ENCODE results near the gene GKN1.

GKN1 gene

DNA sequence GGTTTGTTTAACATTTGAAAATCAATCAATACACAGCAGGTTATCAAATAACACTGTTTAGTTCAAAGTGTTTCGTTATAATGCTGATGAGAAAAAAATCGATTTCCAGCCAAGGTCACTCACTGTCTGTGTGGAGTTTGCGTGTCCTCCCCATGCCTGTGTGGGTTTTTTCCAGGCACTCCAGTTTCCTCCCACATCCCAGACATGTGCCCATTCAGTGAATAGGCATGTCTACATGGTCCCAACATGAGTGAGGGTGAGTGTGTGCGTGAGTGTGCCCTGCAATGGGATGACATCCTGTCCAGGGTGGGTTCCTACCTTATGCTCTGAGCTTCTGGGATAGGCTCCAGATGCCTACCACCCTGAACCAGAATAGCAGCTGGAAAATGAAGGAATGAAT is 13.1 kb upstream of the GKN1 start:
- DNase-seq (ENCODE audit: low read depth in 2 of 2) = no peak

DNA sequence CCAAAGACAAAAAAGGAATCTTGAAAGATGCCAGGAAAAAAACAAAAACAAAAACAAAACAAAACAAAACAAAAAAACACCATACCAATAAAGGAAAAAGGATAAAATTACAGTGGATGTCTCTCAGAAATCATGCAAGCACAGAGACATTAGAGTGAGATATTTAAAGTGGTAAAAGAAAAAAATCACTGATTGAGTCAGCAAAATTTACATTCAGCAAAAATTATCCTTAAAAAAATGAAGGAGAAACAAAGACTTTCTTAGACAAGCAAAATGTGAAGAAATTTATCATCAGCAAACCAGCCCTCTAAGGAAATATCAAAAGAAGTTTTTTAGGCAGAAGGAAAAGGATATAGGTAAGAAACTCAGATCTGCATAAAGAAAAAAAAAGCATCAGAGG is 10.2 kb upstream of the GKN1 start:
- DNase-seq (ENCODE audit: low read depth in 2 of 2) = no peak

DNA sequence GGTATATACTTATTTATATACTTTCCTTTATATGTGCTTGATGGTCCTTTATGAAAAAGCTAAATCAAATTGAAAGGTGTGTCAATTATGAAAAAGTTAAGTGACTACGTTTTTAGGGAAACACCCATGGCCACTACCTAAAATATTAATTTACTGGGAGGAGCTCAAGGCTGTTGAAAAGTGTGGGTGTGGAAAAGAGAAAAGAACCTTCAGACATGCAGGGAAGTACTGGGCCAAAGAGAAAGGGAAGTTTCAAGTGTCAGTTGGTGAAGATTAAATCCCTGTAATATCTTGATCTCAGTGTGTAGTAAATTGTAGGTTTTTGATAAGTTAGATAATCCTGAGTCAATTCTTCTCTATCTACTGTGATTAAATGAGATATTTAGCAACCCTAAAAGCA is 6.2 kb upstream of the GKN1 start:
- DNase-seq (ENCODE audit: low read depth in 2 of 2) = no peak

DNA sequence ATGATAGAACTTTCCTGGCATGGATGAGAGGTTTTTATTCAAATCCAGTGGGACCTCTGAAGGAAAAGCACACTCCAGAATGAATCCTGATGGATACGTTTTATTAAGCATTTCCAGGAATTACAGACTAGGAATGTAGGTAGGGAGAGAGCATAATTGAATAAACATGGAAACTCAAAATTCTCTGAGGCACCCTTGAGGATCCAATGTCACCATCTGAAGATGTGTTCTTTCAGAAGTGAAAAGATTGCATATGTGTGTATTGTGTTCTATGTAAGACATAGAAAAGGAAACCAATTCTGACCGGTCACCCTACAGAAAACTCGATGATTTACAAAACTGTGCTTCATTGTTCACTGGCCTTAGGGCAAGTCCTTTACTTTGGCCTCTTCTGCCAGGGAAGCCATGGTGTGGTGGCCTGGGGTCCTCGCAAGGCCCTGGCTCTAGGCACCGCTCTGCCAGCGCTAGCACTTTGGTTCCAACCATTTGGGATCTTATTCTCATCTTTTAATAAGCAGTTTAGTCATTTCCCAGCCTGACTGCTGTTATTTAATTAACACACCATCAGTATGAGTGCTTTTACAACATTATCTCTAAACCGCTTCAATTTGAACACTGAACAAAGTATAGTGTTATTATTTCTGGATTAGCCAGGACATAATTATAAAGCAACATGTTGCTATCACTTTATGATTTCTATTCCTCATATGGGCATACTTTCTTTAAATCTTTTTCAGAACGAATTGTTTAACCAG is 4.5 kb upstream of the GKN1 start:
- no peak for DNase-seq (ENCODE audit: low read depth in 2 of 2)

DNA sequence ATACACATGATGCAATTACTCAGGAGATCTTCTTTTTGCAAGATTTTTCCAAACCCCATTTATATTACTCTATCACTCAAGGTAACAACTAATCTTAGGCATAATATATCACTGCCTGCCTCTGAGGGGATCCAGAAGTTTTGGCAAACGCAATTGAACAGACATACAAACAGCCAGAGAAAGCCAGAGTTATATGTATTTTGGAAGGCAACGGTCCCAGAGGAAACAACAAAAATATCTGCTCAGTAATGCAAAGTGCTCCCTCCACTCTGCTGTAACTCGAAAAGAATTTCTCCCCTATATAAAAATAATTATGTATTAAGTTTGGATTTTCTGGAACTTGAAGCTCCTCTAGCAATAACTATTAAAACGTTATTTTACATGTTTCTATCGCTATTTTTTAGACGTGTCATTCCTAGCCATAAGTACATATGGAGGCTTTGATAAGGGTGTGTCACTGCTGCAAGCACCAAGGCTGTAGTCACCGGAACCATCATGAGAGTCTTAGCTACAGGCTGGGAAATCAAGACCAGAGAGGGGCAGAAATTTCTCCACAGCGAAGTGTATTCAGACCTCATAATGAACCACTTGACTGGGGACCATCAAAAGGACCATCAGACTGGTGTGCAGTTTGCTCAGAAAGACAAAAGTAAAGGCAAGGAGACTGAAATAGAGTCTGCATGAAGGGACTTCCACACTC is 3.7 kb upstream of the GKN1 start:
- DNase-seq (ENCODE audit: low read depth in 2 of 2) = no peak

DNA sequence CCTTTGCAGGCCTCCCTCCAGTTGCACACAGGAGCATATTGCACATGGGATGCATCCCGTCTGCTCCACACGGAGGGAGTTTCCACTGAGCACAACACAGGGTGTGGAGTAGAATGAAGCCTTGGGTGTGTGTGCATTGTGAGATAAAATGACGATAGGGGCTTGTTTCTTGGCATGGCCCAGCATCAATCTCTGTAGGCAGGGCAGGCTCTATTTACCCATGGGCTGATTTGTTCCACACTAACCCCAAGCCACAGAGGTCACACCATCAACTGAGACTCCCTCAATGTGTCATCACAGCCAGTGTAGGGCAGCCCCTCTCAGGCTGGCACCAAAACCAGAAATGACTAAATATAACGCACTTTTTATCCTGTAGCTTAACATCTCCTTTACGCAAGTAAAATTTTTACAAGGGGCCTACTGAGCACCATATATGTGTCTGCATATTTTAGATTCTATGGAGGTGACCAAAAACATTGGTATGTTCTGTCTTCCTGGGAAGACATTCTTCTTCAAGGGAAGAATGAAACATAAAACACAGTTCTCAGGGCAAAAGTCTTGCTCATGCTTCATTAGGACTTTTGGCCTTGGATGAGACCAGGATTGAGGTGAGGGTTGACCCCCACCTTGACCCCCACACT is 2.7 kb upstream of the GKN1 start:
- no peak for DNase-seq (ENCODE audit: low read depth in 2 of 2)

DNA sequence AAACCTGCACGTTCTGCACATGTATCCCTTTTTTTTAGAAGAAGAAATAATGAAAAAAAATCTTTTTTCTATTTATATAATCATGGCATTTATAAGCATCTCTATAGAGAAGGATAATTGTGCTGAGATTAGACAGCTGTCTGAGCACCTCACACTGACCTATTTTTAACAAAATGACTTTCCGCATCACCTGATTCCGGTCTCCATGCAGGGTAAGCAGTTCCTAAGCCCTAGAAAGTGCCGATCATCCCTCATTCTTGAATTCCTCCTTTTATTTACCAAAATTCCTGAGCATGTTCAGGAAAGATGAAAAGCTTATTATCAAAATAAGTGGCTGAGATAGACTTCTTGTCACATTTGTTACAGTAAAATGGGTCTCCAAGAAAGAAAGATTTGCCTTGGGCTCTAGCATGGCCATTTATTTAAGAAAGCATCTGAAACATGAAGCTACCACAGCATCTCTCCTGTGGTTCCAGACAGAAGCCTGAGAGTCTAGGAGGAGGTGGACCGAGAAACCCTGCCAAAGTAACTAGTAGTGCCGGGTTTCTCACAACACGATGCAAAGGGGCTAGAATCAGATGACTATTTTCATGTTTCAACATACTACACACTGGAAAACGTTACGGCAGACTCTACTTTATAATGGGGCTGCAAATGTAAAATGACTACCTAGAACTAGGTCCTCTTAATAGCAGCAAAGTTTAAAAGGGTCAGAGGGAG is 670 bp downstream of the GKN1 start:
- no peak for DNase-seq (ENCODE audit: low read depth in 2 of 2)

DNA sequence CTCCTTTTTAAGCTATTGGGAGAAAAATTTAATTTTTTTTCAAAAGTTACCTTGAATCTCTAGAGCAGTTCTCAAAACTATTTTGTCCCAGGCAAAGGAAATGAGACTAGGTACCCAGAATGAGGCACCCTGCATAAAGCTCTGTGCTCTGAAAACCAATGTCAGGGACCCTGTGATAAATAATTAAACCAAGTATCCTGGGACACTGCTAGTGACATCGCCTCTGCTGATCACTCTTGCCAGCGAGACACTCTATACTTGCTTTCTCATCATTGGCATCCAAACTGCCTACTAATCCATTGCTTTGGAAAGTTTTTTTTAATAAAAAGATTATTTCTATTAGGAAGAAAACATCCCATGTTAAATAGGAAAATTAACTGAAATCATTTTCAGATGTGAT is 1.4 kb downstream of the GKN1 start:
- DNase-seq (ENCODE audit: low read depth in 2 of 2) = no peak

DNA sequence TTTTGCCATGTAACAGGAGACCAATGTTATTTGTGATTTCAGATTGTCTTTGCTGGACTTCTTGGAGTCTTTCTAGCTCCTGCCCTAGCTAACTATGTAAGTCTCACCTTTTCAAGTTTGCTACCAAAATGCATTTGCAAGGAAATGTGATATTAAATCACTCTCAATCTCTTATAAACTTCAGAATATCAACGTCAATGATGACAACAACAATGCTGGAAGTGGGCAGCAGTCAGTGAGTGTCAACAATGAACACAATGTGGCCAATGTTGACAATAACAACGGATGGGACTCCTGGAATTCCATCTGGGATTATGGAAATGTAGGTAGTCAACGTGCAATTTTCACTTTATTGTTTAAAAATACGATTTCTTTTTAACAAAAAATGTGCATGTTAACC is 3.0 kb downstream of the GKN1 start:
- no peak for DNase-seq (ENCODE audit: low read depth in 2 of 2)

DNA sequence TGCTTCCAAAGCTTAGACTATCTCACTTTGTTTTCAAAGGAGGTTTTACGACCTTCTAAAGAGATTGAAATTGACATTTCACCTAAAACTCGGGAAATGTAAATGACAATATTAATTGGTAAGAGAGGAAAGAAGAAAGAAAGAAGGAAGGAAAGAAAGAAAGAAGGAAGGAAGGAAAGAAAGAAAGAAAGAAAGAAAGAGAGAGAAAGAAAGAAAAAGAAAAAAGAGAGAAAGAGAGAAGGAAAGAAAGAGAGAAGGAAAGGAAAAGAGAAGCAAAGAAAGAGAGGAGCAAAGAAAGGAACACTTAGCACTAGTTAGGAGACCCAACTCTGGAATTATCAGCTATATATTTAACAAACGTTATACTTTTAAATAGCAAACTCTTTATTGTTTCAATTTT is 3.7 kb downstream of the GKN1 start:
- no peak for DNase-seq (ENCODE audit: low read depth in 2 of 2)

DNA sequence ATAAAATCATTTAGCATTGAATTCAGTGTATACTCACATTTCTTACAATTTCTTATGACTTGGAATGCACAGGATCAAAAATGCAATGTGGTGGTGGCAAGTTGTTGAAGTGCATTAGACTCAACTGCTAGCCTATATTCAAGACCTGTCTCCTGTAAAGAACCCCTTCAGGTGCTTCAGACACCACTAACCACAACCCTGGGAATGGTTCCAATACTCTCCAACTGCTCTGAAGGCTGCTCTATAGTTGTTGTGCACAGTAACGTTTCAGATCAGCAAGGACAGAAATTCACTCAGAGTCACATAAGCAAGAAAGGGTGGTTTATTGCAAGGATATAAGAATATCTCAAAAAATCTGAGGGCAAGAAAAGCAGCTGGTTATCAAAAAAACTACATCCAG is 6.5 kb downstream of the GKN1 start:
- no peak for DNase-seq (ENCODE audit: low read depth in 2 of 2)

DNA sequence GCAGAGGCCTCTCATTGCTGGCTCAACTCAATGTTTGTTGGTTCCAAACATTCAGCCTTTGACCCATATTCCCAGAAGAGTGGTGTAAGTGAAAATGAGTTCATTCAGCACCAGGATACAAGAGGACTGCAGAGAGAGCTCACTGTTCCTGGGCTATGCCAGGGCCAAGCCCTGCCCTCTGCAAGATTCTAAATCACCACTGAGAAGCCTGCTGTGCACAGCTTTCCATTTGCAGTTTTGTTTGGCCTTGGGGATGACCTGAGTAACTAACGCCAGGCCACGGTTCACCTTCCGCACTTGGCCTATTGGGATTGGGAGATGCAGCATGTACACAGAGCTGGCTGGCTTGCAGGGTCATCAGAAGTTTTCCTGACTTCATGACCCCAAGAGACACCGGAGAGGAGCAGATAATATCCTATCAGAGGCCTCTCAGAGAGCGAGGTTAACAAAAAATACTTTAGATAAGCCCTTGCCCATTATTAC is 12.6 kb downstream of the GKN1 start:
- no peak for DNase-seq (ENCODE audit: low read depth in 2 of 2)

DNA sequence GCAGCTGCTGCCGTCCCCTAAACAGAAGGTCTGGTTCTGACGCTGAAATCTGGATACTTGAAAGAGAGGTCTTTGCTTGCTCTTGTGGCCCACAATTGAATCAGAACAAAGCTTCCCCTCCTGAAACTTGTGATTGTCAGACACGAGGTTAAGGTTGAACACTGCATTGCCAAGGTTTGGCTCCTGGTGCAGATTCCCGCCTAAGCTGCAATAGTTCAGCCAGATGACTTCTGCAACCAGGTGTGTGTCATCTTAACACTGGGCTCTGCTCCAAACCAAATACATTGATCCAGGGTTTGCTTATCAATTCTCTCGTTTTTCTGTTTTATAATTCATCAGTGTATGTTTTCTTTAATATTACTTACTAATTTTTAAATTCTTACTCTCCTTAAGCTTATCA is 14.6 kb downstream of the GKN1 start:
- no peak for DNase-seq (ENCODE audit: low read depth in 2 of 2)

DNA sequence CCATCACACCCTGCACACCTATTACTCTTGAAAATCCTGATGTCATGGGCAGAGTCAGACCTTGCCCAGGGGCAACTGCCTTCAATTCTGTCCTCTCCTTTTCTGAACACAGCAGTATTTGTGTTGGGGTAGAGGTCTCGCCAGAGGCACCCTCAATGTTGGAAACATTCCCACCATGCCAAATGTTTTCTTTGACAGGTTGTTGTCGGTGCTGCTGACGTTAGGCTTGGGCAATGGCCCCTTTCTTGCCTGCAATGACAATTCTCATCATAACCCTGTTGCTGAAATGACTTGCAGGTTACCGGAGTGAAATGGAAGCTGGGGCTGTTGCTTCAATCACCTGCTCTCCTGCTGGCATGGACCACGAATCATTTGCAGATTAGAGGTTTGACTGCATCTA is 17.9 kb downstream of the GKN1 start:
- no peak for DNase-seq (ENCODE audit: low read depth in 2 of 2)

DNA sequence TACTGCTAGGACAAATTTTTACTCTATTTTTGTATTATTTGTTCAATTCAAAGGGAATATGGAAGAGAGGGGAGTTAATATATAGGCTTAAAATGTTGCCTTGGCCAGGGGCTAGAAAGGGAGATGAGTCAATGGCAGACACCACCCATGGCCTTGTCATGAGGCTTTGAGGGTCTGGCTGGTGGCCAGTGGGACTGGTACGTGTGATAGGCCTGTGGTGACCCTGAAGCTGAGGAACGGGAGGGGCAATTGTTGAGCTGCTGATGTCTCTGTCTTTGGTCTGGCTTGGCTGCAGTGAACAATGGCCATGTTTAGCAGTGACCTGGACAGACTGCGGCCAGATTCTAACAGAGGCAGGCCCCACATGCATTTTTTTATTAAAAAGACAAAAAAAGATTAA is 18.5 kb downstream of the GKN1 start:
- DNase-seq (ENCODE audit: low read depth in 2 of 2) = no peak

DNA sequence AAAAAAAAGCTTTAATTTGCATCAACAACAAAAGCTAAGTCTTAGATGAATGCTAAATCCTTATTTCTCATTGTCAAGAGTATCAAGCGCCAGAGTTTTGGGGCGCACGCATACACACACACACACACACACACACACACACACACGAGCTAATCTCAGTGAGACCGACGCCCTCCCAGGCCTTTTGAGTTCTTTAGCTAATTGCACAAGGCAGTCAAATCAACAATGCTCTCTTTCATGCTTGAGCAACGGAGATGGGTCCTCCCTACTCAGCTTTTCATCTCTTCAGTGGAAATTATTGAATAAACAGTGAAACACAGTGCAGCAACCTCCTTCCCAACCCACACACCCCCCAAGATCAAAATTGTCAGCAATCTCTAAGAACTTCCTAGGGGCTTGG is 19.2 kb downstream of the GKN1 start:
- no peak for DNase-seq (ENCODE audit: low read depth in 2 of 2)

DNA sequence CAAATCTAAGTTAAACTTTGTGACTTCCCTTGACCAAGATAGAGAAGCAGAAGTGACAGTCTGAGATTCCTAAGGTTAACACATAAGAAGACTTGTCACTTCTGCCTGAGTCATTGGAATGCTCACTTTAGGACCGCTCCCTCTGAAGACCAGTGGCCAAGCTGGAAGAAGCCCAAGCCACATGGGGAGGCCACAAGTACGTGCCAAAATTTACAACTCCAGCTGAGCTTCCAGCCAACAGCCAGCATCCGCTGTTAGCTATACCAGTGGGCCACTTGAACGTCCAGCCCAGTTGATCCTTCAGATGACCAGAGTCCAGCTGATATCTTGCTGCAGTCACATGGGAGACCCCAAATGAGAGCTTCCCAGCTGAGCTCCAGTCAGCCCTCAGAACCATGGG is 20.4 kb downstream of the GKN1 start:
- no peak for DNase-seq (ENCODE audit: low read depth in 2 of 2)

DNA sequence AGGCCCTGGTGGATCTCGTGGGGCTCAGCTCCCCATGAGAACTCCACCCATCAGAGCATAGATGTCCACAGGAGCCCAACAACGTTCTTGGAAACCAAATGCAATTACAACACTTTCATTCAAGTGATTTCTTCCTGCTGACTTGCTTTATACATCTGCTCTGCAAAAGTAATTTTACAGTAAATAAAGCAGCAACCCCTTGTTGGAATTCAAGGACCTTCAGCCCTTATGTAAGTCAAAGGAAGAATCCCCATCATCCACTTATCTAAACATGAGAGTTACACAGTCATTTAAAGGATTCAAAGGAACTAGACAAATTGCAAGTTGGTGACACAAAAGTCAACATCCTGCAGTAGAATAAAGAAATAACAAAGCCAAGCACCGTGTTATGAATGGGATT is 21.5 kb downstream of the GKN1 start:
- DNase-seq (ENCODE audit: low read depth in 2 of 2) = no peak

DNA sequence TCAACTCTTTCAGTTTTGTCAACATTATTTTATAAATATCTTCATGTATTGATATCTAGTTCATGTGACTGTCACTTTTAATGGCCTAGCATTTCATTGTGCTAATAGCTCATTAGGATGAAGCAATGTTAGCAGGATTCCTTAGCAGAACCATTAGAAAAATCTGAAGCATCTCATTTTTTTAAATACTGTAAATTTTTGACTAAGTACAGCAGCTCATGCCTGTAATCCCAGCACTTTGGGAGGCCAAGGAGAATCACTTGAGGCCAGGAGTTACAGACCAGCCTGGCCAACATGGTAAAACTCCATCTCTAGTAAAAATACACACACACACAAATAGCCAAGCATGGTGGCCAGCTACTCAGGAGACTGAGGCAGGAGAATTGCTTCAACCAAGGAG is 23.0 kb downstream of the GKN1 start:
- DNase-seq (ENCODE audit: low read depth in 2 of 2) = no peak

DNA sequence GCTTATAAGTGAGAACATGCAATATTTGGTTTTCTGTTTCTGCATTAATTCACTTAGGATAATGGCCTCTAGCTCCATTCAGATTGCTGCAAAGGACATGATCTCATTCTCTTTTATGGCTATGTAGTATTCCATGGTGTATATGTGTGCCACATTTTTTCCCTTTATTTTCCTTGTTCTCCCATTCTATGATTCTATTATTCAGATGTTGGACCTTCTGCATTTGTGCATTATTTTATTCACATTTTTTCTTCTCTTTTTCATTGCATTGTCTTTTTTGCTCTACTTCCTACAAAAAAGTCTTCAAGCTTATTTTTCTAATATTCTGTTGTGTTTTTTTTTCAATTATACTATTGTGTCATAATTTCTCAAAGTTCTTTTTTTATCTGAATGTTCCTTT is 27.4 kb downstream of the GKN1 start:
- no peak for DNase-seq (ENCODE audit: low read depth in 2 of 2)

DNA sequence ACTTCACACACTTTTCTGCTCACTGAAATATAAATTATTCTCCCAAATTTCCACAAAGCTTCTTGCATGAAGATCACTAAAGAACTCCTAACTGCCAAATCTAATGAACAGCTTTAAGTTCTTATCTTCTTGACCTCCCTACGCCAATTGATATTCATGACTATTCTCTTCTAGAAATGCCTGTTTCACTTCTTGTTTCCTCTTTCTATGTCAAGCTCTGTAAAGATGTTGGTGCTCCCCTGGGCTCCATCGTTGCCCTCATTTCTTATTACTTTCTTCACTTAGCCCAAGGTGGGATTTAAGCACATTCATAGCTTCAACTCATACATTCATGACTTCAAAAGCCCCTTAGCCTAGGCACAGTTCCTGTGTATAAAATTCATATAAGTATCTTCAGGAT is 29.3 kb downstream of the GKN1 start:
- DNase-seq (ENCODE audit: low read depth in 2 of 2) = no peak

DNA sequence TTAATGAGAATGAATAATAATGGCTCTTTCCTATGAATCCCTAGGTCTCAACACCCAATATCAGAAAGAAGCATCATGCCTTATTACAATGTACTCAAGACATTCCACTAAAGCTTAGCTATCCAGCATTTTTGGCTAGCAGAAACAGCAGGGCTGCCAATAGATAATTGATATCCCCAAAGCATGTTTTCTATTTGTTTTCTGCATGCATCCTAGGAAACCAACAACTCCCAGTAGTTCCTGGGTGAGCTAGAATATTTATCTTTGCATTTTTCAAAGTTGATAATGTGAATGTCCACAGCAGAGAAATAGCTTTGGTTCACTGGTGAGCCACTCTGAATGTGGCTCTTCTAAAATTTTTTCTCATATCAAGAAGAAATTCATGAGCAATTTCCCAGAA is 32.7 kb downstream of the GKN1 start:
- DNase-seq (ENCODE audit: low read depth in 2 of 2) = no peak

DNA sequence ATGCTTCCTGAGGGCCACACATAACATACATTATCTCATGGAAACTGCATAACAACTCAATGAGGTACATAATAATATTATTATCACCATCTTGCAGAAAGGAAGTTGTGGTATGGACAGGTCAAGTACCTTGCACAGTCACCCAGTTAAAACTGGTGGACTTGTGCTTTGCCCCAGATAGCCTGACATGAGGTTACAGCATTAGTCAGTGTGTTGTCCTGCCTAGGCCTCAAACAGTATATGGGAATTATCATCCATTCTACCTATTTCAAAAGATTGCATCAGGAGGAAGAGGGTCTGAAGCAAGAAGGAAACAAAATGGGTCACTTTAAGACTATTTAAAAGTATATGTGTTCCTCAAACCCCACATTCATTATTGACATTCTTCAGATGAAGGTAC is 33.2 kb downstream of the GKN1 start:
- DNase-seq (ENCODE audit: low read depth in 2 of 2) = no peak
